ENCODE results near the gene WDR53.

Gene WDR53

DNA sequence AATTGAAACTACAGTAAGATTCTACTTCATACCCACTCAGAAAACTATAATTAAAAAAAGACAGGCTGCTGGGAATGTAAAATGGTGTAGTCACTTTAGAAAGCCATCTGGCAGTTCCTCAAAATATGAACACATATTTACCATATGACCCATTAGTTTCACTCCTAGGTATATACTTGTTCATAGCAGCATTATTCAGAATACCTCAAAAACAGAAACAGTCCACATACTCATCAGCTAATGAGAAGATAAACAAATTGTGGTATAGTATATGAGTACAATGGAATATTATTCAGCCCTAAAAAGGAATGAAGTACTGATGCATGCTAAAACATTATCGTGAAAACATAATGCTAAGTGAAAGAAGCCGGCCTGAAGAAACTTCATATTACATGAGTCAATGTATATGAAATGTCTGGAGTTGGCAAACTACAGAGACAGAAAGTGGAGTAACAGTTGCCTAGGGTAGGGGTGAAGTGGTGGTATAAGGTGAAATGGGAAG is 23.8 kb downstream of the WDR53 start:
- TF ChIP-seq SPI1 (IDR thresholded peaks at IDR 0.05; ENCODE audit: borderline replicate concordance, low read depth) (peak; percentile 20; the same call in 1 of the 2 replicates), GABPA (IDR thresholded peaks at IDR 0.05; ENCODE audit: low read depth) (no peak)
- no peak overlapping the region for H3K4me3 ChIP-seq (replicated peaks; ENCODE audit: insufficient read depth, low read length)
- no peak overlapping the region for H3K27ac ChIP-seq (replicated peaks)
- no peaks in the 10 kb centered on the region for H3K27me3 ChIP-seq (ENCODE audit: insufficient read depth, poor library complexity, severe bottlenecking)
- no peak for DNase-seq (ENCODE audit: low read depth in 1 of 2, low spot score in 1 of 2)

DNA sequence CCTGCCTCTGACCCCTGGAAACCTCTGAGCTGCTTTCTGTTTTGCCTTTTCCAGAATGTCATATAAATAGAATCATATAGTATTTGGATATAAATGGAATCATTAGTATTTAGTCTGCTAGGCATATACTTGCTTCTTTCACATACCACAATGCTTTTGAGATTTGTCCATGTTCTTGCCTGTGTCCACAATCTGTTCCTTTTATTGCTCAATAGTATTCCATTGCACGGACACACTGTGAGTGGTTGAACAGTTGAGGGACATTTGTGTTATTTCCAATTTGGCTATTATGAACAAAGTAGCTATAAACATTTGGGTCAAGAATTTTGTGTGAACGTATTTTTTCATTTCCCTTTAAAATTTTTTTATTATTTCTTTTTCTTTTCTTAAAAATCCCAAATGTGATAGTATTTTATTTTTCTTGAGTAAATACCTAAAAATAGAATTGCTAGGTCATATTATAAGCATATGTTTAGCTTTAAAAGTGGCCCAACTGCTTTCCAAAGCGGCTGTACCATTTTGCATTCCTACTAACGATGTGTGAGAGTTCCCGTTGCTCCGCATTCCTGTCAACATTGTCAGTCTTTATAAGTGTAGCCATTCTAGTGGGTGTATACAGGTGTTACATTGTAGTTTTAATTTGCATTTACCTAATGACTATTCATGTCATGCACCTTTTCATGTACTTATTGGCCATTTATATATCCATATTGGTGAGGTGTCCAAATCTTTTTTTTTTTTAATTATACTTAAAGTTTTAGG is 26.5 kb downstream of the WDR53 start:
- no peaks in the 10 kb centered on the region for H3K27me3 ChIP-seq (ENCODE audit: insufficient read depth, poor library complexity, severe bottlenecking)
- DNase-seq (ENCODE audit: low read depth in 1 of 2, low spot score in 1 of 2), result no peak
- no peak overlapping the region for H3K27ac ChIP-seq (replicated peaks)
- H3K4me3 ChIP-seq (replicated peaks; ENCODE audit: insufficient read depth, low read length), result no peak overlapping the region
- TF ChIP-seq GABPA (IDR thresholded peaks at IDR 0.05; ENCODE audit: low read depth), result no peak
- TF ChIP-seq POLR2AphosphoS5 (IDR thresholded peaks at IDR 0.05; ENCODE audit: low read depth), result no peak
- TF ChIP-seq, protein P1, sequence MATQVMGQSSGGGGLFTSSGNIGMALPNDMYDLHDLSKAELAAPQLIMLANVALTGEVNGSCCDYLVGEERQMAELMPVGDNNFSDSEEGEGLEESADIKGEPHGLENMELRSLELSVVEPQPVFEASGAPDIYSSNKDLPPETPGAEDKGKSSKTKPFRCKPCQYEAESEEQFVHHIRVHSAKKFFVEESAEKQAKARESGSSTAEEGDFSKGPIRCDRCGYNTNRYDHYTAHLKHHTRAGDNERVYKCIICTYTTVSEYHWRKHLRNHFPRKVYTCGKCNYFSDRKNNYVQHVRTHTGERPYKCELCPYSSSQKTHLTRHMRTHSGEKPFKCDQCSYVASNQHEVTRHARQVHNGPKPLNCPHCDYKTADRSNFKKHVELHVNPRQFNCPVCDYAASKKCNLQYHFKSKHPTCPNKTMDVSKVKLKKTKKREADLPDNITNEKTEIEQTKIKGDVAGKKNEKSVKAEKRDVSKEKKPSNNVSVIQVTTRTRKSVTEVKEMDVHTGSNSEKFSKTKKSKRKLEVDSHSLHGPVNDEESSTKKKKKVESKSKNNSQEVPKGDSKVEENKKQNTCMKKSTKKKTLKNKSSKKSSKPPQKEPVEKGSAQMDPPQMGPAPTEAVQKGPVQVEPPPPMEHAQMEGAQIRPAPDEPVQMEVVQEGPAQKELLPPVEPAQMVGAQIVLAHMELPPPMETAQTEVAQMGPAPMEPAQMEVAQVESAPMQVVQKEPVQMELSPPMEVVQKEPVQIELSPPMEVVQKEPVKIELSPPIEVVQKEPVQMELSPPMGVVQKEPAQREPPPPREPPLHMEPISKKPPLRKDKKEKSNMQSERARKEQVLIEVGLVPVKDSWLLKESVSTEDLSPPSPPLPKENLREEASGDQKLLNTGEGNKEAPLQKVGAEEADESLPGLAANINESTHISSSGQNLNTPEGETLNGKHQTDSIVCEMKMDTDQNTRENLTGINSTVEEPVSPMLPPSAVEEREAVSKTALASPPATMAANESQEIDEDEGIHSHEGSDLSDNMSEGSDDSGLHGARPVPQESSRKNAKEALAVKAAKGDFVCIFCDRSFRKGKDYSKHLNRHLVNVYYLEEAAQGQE (IDR thresholded peaks at IDR 0.05; ENCODE audit: insufficient replicate concordance, low read depth), result no peak
- TF ChIP-seq, protein P2, sequence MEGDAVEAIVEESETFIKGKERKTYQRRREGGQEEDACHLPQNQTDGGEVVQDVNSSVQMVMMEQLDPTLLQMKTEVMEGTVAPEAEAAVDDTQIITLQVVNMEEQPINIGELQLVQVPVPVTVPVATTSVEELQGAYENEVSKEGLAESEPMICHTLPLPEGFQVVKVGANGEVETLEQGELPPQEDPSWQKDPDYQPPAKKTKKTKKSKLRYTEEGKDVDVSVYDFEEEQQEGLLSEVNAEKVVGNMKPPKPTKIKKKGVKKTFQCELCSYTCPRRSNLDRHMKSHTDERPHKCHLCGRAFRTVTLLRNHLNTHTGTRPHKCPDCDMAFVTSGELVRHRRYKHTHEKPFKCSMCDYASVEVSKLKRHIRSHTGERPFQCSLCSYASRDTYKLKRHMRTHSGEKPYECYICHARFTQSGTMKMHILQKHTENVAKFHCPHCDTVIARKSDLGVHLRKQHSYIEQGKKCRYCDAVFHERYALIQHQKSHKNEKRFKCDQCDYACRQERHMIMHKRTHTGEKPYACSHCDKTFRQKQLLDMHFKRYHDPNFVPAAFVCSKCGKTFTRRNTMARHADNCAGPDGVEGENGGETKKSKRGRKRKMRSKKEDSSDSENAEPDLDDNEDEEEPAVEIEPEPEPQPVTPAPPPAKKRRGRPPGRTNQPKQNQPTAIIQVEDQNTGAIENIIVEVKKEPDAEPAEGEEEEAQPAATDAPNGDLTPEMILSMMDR (IDR thresholded peaks at IDR 0.05; ENCODE audit: insufficient read depth, low read length), result no peak
- no peak for TF ChIP-seq SPI1 (IDR thresholded peaks at IDR 0.05; ENCODE audit: borderline replicate concordance, low read depth)

DNA sequence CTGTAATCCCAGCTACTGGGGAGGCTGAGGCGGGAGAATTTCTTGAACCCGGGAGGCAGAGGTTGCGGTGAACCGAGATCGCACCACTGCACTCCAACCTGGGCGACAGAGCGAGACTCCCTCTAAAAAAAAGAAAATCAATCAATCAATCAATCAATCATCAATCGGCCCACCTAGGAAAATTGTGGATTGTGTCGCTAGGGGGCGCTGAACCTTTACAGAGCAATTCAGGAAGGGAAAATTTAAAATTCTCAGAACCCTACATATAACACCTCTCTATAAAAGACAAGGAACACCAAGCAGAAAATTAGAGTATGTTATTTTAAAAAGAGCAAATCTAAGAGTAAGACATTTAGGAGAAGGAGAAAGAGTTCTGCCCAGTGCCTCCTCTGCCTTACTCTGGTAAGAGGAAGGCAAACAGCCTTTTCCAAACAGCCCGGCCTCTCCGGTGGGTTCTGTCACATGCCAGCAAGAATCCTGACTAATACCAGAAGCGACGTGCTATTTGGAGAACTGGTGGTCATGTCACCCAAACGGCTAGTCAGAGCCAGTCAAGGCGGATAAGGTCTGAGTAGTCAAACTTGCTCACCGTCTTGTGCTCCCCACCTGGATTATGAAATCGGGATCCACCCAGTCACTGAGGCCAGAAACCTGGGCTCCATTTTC is 30.9 kb downstream of the WDR53 start:
- DNase-seq (ENCODE audit: low read depth in 1 of 2, low spot score in 1 of 2), result peak in 1 of 2 experiments; percentile 14
- H3K27ac ChIP-seq (replicated peaks), result no peak overlapping the region
- no peaks in the 10 kb centered on the region for H3K27me3 ChIP-seq (ENCODE audit: insufficient read depth, poor library complexity, severe bottlenecking)
- TF ChIP-seq GABPA (IDR thresholded peaks at IDR 0.05; ENCODE audit: low read depth), result no peak
- TF ChIP-seq, protein P2 (IDR thresholded peaks at IDR 0.05; ENCODE audit: insufficient read depth, low read length), result peak; percentile 34
- no peak overlapping the region for H3K4me3 ChIP-seq (replicated peaks; ENCODE audit: insufficient read depth, low read length)

DNA sequence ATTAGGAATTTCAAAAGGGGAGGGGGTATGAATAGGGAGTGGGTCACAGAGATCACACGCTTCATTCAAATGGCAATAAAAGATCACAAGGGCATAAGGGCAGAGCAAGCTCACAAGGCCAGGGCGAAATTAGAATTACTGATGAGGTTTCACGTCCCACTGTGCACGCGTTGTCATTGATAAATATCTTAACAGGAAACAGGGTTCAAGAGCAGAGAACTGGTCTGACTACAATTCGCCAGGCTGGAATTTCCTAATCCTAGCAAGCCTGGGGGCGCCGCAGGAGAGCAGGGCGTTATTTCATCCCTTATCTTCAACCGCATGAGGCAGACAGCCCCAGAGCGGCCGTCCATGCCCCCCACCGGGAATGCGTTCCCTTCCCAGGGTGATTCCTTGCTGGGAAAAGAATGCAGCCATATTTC is 35.1 kb downstream of the WDR53 start:
- no peak overlapping the region for H3K4me3 ChIP-seq (replicated peaks; ENCODE audit: insufficient read depth, low read length)
- TF ChIP-seq POLR2AphosphoS5 (IDR thresholded peaks at IDR 0.05; ENCODE audit: low read depth) (no peak), GABPA (IDR thresholded peaks at IDR 0.05; ENCODE audit: low read depth) (no peak), SPI1 (IDR thresholded peaks at IDR 0.05; ENCODE audit: borderline replicate concordance, low read depth) (no peak)
- TF ChIP-seq, protein P1 (IDR thresholded peaks at IDR 0.05; ENCODE audit: insufficient replicate concordance, low read depth), result no peak
- TF ChIP-seq, protein P2 (IDR thresholded peaks at IDR 0.05; ENCODE audit: insufficient read depth, low read length), result no peak
- H3K27ac ChIP-seq (replicated peaks), result no peak overlapping the region
- H3K27me3 ChIP-seq (ENCODE audit: insufficient read depth, poor library complexity, severe bottlenecking), result no peaks in the 10 kb centered on the region
- no peak for DNase-seq (ENCODE audit: low read depth in 1 of 2, low spot score in 1 of 2)
